Measurements from ENCODE around the gene ANKRD13B.

GRCh38 chr17:29613352-29613837 lies 20.5 kb downstream of the ANKRD13B start:
- TF ChIP-seq CTCF (IDR thresholded peaks at IDR 0.05), result peak; percentile 80
- TF ChIP-seq ZFX (IDR thresholded peaks at IDR 0.05; ENCODE audit: borderline replicate concordance), result no peak
